ENCODE results near the gene INPP5E. TPM values are rescaled to one million over a fixed set of nuclear protein-coding genes. Genes with fewer than 3 reads are reported as not detected.
A peak's percentile ranks its signal among the peaks of the same experiment; 100 is the strongest.

The INPP5E gene
- polyA plus RNA-seq, 2 of the 4 experiments (the other 2 are of a cell fraction) = 5.2 to 11.2 TPM

- ChIA-PET POLR2A (interaction anchor here (1.3 kb wide), 1 partner anchor 10 kb away, joined by 5 read pairs; no protein-coding TSS in a partner anchor), CTCF (interaction anchor here (0.8 to 2.3 kb wide), 3 partner anchors 12 to 61 kb away, joined by 3 to 9 read pairs (median 7); partner anchors contain the start of gene INPP5E)
- Histone ChIP-seq H3K27ac (no peak overlapping the region), H3K4me3 (no peak overlapping the region), H3K4me1 (no peaks in the 10 kb centered on the region), H3K9me3 (no peaks in the 10 kb centered on the region), H3K4me2 (no peak overlapping the region)
- TF ChIP-seq ZNF302 (CRISPR knock-in tag; IDR thresholded peaks at IDR 0.05) (no peak), CEBPB (IDR thresholded peaks at IDR 0.05) (no peak)
- TF ChIP-seq, protein P1, sequence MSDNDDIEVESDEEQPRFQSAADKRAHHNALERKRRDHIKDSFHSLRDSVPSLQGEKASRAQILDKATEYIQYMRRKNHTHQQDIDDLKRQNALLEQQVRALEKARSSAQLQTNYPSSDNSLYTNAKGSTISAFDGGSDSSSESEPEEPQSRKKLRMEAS (IDR thresholded peaks at IDR 0.05) = no peak
- ATAC-seq (no peak), DNase-seq (ENCODE audit: low read depth in 1 of 2, low spot score in 1 of 2) (no peak), FAIRE-seq (no peak)
- 94% methylated on average over 20 of the region's 27 CpGs for WGBS (ENCODE audit: missing lambda C conversion rate)
Observed at GRCh38 chr9:136474021-136474640, 34.5 kb upstream of the INPP5E start.

DNA sequence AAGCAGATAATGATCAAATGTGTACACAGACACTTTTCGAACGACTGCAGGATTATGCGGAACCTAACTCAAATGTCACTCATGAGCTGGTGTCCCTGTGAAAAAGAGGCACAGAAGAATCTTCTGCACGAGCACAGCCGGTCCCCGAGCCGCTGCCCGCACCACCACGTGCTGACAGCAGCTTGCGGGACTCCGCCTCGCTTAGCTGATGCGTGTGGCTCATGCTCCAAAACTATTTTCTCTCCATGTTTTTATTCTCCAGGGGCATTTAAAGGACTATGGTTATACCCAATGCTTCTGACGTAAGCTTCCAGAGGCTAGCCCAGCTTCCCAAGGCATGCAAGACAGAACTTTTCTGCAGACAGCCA is 33.7 kb upstream of the INPP5E start:
- Histone ChIP-seq H3K9me3 (no peaks in the 10 kb centered on the region), H3K4me3 (no peak overlapping the region), H3K27ac (no peak overlapping the region), H3K4me2 (no peak overlapping the region), H3K4me1 (no peaks in the 10 kb centered on the region)
- POLR2A ChIA-PET = no interaction called here
- no peak for TF ChIP-seq FOXS1 (CRISPR knock-in tag; IDR thresholded peaks at IDR 0.05)
- no peak for TF ChIP-seq EHMT2 (IDR thresholded peaks at IDR 0.05; ENCODE audit: low read depth)
- no peak for TF ChIP-seq HES2 (IDR thresholded peaks at IDR 0.05)
- TF ChIP-seq CHD4 (IDR thresholded peaks at IDR 0.05; ENCODE audit: borderline replicate concordance) = no peak
- no peak for TF ChIP-seq HOXA7 (CRISPR knock-in tag; IDR thresholded peaks at IDR 0.05)
- no peak for TF ChIP-seq ZC3H11A (IDR thresholded peaks at IDR 0.05)
- TF ChIP-seq CTCF (IDR thresholded peaks at IDR 0.05) = no peak
- ATAC-seq (no peak), FAIRE-seq (no peak), DNase-seq (ENCODE audit: low read depth in 1 of 2, low spot score in 1 of 2) (no peak)
- CTCF ChIA-PET = interaction anchor here (0.8 to 2.0 kb wide), 2 partner anchors 11 to 13 kb away, joined by 3 to 7 read pairs; no protein-coding TSS in a partner anchor
- 92% methylated on average over 14 of the region's 14 CpGs for WGBS (ENCODE audit: missing lambda C conversion rate)

DNA sequence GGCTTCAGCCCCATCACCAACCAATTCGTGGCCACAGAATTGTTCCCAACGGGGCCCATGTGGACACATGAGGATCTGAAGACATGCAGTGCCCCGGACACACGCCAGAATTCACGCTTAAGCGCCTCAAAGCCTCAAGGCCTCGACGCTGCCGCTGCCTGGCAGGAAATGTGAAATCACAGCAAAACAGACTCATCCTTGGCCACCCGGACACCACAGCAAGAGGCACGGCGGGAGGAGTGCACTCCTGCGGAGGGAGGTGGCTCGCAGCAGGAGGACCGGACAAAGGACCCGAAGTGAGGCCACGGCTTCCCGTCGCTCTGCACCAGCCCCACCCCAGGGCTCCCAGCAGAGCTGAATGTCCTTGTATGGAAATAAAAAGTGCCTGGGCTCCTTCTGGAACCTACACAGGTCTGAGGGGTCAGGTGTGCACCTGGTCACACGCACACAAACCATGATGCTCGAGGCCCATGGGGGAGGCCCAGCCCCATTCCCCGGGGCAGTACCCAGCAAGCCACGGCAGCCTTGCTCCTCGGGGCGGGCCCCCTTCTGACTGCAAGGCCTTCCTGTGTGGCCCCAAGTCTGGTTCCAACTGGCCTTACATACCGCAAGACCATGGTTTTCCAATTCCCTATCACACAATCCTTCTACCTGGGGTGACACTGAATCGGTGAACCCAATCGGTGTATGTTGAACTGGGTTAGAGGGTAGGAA is 33.2 kb upstream of the INPP5E start:
- no peak for DNase-seq (ENCODE audit: low read depth in 1 of 2, low spot score in 1 of 2)
- H3K4me1 ChIP-seq = no peaks in the 10 kb centered on the region
- no peak overlapping the region for H3K4me3 ChIP-seq
- TF ChIP-seq, protein P2, sequence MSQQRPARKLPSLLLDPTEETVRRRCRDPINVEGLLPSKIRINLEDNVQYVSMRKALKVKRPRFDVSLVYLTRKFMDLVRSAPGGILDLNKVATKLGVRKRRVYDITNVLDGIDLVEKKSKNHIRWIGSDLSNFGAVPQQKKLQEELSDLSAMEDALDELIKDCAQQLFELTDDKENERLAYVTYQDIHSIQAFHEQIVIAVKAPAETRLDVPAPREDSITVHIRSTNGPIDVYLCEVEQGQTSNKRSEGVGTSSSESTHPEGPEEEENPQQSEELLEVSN (IDR thresholded peaks at IDR 0.05; ENCODE audit: borderline replicate concordance, low read depth) = no peak
- 0 out of 2 replicates have a peak, but pooled peaks have one; percentile 67 for TF ChIP-seq POLR2AphosphoS2 (conservative IDR thresholded peaks at IDR 0.05; ENCODE audit: low read length)
- ChIA-PET POLR2A (no interaction called here), CTCF (interaction anchor here (0.8 to 2.9 kb wide), 2 partner anchors 11 to 12 kb away, joined by 3 to 14 read pairs; no protein-coding TSS in a partner anchor)
- H3K9me3 ChIP-seq = no peaks in the 10 kb centered on the region
- ATAC-seq = no peak
- H3K4me2 ChIP-seq = no peak overlapping the region
- no peak overlapping the region for H3K27ac ChIP-seq
- WGBS (ENCODE audit: missing lambda C conversion rate) = 97% methylated on average over 28 of the region's 28 CpGs
- FAIRE-seq = no peak

DNA sequence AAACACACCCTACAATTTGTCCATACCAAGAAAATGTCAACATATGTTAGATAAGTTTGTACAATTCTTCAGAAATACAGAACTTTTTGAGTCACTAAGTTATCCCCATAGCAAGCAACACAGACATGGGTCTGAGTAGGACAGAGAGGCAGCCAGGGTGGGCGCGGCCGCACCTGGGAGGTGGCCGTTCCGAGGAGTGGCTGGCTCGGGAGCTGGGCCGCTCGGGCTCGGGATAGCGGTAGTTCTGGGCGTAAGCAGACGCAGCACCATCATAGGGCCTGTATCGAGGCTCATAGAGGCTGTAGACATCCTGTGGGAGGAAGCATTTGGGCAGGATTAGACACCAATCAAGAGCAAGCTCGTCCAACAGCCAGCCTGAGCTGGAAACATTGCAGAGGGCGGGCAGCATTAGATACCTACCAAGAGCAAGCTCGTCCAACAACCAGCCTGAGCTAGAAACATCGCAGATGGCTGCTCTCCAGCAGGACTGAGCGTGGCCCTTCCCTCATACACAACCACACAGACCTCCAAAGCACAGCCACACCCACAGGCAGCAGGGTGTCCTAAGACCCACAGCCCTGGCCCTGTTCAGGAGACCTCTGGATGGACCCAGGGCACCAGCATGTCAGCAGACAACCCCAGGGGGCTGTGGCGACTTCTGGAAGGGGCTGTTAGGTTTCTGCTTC is 32.3 kb upstream of the INPP5E start:
- no peaks in the 10 kb centered on the region for H3K4me1 ChIP-seq
- H3K4me3 ChIP-seq = no peak overlapping the region
- ATAC-seq (no peak), FAIRE-seq (no peak), DNase-seq (ENCODE audit: low read depth in 1 of 2, low spot score in 1 of 2) (no peak)
- 96% methylated on average over 19 of the region's 19 CpGs for WGBS (ENCODE audit: missing lambda C conversion rate)
- H3K9me3 ChIP-seq = no peaks in the 10 kb centered on the region
- no peak overlapping the region for H3K27ac ChIP-seq
- POLR2A ChIA-PET = no interaction called here
- CTCF ChIA-PET = interaction anchor here (0.6 to 2.9 kb wide), 6 partner anchors 9 to 225 kb away, joined by 3 to 14 read pairs (median 4); no protein-coding TSS in a partner anchor
- no peak overlapping the region for H3K4me2 ChIP-seq
- TF ChIP-seq, protein P3, sequence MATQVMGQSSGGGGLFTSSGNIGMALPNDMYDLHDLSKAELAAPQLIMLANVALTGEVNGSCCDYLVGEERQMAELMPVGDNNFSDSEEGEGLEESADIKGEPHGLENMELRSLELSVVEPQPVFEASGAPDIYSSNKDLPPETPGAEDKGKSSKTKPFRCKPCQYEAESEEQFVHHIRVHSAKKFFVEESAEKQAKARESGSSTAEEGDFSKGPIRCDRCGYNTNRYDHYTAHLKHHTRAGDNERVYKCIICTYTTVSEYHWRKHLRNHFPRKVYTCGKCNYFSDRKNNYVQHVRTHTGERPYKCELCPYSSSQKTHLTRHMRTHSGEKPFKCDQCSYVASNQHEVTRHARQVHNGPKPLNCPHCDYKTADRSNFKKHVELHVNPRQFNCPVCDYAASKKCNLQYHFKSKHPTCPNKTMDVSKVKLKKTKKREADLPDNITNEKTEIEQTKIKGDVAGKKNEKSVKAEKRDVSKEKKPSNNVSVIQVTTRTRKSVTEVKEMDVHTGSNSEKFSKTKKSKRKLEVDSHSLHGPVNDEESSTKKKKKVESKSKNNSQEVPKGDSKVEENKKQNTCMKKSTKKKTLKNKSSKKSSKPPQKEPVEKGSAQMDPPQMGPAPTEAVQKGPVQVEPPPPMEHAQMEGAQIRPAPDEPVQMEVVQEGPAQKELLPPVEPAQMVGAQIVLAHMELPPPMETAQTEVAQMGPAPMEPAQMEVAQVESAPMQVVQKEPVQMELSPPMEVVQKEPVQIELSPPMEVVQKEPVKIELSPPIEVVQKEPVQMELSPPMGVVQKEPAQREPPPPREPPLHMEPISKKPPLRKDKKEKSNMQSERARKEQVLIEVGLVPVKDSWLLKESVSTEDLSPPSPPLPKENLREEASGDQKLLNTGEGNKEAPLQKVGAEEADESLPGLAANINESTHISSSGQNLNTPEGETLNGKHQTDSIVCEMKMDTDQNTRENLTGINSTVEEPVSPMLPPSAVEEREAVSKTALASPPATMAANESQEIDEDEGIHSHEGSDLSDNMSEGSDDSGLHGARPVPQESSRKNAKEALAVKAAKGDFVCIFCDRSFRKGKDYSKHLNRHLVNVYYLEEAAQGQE (IDR thresholded peaks at IDR 0.05) = no peak
- TF ChIP-seq JUN (IDR thresholded peaks at IDR 0.05) (no peak), EHF (CRISPR knock-in tag; IDR thresholded peaks at IDR 0.05) (no peak), RFX5 (IDR thresholded peaks at IDR 0.05) (no peak), SREBF2 (IDR thresholded peaks at IDR 0.05) (no peak), GATA3 (IDR thresholded peaks at IDR 0.05; ENCODE audit: borderline replicate concordance) (no peak), KDM1A (IDR thresholded peaks at IDR 0.05; ENCODE audit: low read depth) (no peak), FOSL2 (IDR thresholded peaks at IDR 0.05) (no peak), FOSL2 (CRISPR knock-in tag; IDR thresholded peaks at IDR 0.05) (no peak), POLR2A (IDR thresholded peaks at IDR 0.05; ENCODE audit: low read length) (no peak), CEBPB (IDR thresholded peaks at IDR 0.05) (no peak)
